HG03039 (cell line): ENCODE measurements around the gene SLC30A10.
"Not testable (repeated sequence)": the region's sequence is repeated elsewhere in the genome, so short reads cannot be mapped to it uniquely, and the experiment has no call there.

Experiments used
- ATAC-seq: cut with Tn5 transposase; IDR thresholded peaks from one replicate; pipeline ENCODE4 v1.9.1; 2021; ENCODE audit warnings: mild to moderate bottlenecking, moderate library complexity; ENCODE audit not compliant: unreplicated experiment

SLC30A10 gene

DNA sequence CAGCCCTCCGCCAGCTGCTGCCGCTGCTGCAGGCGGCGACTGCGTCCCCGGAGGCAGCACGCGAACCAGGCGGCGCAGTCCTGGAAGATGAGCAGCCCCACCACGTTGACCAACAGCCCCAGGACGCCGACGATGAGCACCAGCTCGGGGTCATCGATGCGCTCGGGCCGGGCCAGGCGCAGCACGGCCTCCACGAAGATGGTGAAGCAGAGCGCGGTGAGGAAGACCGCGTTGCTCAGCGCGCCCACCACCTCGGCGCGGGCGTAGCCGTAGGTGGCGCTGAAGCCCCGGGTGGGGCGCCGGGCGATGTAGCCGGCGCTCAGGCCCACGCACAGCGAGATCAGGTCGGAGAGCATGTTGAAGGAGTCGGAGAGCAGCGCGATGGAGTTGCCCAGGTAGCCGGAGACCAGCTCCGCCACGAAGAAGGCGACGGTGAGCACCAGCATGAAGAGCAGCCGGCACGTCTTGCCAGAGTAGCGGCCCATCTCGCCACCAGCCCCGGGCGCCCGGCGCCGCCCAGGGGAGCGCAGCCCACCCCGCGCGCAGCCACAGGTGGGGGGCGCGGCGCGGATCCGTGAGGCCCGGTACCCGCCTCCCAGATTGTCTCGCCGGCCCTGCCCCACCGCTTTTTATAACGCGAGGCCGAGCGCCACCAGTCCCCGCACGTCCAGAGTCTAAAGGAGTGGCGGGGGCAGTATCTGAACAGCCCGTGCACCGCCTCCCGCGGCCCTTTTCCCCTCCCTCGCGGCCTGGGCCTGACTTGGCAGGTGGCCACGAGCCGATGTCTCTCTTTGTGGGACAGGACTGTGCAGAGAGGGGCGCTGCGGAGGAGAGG lies at the start of gene SLC30A10:
Gene SLC30A10, minus strand, starts transcription at position 602 of the 835 bp plus-strand sequence. Its CDS starts 117 bp downstream, at position 485.
- peak; percentile 53 for ATAC-seq

GRCh38 chr1:219973213-219973612 lies 44.9 kb upstream of the SLC30A10 start:
- ATAC-seq = no peak

GRCh38 chr1:219967361-219967760 lies 39.0 kb upstream of the SLC30A10 start:
- ATAC-seq = no peak

GRCh38 chr1:219966071-219966349 lies 37.7 kb upstream of the SLC30A10 start:
- ATAC-seq = no peak

GRCh38 chr1:219965285-219966070 lies 37.1 kb upstream of the SLC30A10 start:
- no peak for ATAC-seq

- ATAC-seq = no peak
These were observed 35.1 kb upstream of the SLC30A10 start for GRCh38 chr1:219963432-219963831.

- ATAC-seq = no peak
These were observed 33.3 kb upstream of the SLC30A10 start for GRCh38 chr1:219961684-219962083.

- ATAC-seq = no peak
These were observed 31.3 kb upstream of the SLC30A10 start for GRCh38 chr1:219959540-219960203.

DNA sequence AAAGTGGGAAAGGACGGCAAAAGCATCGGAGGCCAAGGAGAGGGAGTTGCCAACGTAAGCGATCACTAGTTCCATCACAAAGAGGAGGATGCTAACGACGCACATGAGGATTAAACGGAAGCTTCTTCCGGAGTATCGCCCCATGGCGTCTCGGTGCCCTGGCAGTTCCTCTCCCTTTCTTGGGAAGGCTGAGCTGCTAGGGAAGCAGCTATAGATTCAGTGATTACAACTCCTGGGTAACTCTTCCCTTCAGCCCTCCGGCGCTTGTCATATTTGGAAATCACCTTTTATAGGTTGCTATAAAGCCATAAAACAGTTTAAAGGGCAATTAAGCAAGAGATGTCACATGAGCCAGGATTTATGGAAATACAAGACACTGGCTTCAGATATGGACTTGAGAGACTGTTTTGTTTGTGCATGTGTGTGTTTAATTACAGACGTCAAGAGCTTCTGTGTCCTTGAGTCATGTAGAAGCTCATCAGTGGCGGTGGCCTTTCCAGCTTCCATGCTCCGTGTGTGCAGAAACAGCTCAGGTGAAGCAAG lies 30.6 kb upstream of the SLC30A10 start:
- no peak for ATAC-seq

- ATAC-seq = no peak
These were observed 26.5 kb upstream of the SLC30A10 start for GRCh38 chr1:219954736-219955421.

DNA sequence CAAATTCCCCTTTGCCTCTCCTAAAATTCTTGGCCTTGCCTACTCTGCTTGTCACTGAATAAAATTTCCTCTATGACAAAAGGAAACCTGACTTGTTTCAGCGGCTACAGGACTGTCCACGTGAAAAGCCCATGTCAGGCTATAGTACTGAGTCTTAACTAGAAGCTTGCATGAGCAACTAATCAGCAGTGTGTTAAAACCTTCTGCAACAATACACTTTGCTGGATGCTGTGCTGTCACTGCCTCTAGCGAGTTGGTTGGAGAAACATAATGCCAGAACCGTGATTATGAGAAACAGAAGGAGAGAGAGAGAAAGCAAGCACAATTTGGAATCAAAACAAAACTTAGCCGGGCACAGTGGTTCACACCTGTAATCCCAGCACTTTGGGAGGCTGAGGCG lies 25.7 kb upstream of the SLC30A10 start:
- no peak for ATAC-seq

DNA sequence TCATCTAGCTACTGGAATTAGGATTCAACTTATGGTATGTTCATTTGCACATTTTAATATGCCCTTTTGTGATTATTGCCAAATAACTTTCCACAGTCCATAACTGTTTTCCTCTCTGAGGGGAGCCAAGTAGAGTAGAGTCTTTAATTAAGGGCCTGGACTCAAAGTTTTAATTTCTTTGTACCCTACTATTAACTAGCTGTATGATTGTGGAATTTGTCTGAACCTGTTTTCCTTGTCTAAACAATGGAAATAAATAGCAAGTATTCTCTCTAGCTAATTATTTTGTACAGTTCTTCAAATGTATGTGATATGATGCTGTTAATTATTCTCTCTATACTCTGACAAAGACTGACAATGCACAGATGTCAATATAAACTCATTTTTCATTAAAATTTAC lies 24.0 kb upstream of the SLC30A10 start:
- ATAC-seq = no peak

GRCh38 chr1:219949227-219949626 lies 20.9 kb upstream of the SLC30A10 start:
- not testable (repeated sequence) for ATAC-seq

- ATAC-seq = not testable (repeated sequence)
These were observed 20.4 kb upstream of the SLC30A10 start for GRCh38 chr1:219948766-219949165.

DNA sequence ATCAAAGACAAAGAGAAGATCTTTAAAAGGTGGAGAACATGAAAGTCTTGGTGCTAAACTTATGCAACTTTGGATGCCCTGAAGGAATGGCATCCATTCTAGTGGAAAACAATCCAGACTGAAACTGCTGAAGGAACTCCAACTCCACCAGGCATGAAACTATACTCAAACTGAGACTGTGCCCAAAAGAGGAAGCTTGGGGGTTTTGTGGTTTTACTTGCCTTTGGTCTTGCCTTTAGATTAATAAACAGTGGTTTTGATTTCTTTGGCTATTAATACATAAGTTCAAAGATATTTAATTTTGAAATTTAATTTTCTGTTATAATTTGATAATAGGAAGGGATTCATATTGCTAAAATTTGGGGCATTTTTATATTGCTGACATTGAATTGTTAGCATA lies 17.4 kb upstream of the SLC30A10 start:
- no peak for ATAC-seq

DNA sequence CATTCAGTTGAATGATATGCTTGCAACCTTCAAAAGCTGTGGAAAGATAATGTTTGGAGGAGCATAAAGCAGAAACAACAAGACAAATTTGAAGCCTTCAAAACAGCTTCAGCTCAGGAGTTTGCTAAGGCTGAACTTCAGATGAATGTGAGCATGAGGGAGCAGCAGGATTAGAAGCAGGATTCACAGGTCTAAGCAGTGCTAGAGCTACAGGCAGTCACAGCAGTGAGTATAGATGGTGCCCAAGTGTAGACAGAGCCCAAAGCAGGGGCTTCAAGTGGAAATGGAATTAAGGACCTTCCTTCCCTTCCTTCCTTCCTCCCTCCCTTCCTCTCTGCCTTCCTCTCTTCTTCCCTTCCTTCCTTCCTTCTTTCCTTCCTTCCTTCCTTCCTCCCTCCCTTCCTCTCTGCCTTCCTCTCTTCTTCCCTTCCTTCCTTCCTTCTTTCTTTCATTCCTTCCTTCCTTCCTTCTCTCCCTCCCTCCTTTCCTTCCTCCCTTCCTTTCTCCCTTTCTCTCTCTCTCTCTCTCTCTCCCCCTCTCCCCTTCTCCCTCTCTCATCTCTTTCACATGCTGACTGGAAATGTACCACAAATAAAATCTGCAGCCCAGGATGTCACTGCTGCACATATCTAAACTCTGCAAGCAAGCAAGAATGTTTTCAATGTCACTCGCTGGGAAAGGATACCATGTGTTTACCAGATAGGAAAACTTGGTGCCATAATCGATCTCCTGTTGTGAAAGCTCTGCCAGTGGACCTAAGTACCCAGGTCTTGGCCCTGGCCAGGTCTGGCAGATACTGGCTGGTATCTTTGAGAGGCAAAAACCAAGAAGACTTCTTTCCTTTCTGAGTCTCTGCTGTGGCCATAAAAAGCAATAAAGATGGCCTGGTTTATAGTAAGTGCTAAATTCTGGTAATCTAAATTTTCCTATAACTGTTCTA lies 13.1 kb upstream of the SLC30A10 start:
- no peak for ATAC-seq

DNA sequence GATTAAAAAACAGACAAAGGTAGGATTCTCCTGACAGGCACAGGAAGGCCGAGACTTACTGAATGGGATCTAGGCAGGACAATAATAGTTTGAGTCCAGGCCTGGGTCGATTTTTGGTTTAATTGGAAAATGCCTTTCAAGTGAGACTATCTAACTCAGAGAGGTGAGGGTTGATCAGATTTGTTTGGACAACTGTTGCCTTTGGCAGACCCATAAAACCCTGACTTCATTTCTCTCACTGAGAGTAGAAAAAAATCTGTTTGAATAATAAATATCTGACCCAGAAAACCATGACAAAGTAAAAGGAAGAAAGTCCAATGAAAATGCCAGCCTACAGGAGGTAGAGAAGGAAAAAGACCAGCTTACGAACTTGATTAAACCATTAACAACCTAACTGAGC lies 12.3 kb upstream of the SLC30A10 start:
- no peak for ATAC-seq

GRCh38 chr1:219938706-219939105 lies 10.3 kb upstream of the SLC30A10 start:
- no peak for ATAC-seq

DNA sequence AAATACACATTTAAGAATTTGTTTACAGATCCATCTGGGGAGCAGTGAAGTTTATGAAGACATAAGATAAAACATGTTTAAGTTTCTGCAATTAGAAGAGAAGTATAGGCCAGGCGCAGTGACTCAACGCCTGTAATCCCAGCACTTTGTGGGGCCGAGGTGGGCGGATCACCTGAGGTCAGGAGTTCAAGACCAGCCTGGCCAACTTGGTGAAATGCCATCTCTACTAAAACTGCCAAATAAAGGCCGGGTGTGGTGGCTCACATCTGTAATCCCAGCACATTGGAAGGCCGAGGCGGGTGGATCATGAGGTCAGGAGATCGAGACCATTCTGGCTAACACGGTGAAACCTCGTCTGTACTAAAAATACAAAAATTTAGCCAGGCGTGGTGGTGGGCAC lies 5.4 kb upstream of the SLC30A10 start:
- not testable (repeated sequence) for ATAC-seq

DNA sequence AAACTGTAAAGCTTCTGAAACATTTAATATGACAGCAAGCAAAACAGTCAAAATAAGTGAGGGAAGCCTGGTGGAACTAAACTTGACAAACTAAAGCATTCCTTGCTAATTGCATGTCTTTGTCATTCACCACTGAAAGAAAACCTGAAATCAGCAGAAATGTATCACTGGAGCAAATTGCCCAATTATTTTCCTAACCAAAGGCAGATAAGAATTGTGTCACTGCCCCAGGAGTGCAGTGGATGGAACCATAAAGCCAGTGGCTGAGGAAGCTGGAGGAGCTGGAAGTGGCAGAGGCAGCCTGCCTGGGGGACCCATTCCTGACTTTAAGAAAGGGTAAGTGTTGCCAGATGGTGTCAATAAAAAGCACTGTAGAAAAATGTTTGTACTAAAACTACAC lies 2.7 kb upstream of the SLC30A10 start:
- ATAC-seq = no peak
